KOPT-K1 (cell line): Measurements from ENCODE around the gene PRR5.

Source experiments
- H3K27ac ChIP-seq: fragments of 200-600 bp; sonication (generic); 2 replicates; pipeline ENCODE4 v1.5.1; 2016; ENCODE audit warnings: antibody characterized with exemption, mild to moderate bottlenecking, low read depth, low read length; ENCODE audit not compliant: poor library complexity, severe bottlenecking
- H3K36me3 ChIP-seq: fragments of 200-600 bp; sonication (generic); 2 replicates; pipeline ENCODE4 v1.5.1; 2017; ENCODE audit warnings: antibody characterized with exemption, mild to moderate bottlenecking, low read length, moderate library complexity; ENCODE audit not compliant: insufficient read depth
- H3K9me3 ChIP-seq: fragments of 200-600 bp; sonication (generic); 2 replicates; pipeline ENCODE4 v1.5.1; 2017; ENCODE audit warnings: antibody characterized with exemption, low read length, mild to moderate bottlenecking; ENCODE audit not compliant: insufficient read depth, poor library complexity, severe bottlenecking

Gene PRR5

GRCh38 chr22:44698531-44699421, 3.2 kb upstream of the PRR5 start:
- Histone ChIP-seq H3K27ac (no peak overlapping the region), H3K9me3 (no peaks in the 10 kb centered on the region), H3K36me3 (no peaks in the 10 kb centered on the region)

GRCh38 chr22:44700456-44700855, 1.5 kb upstream of the PRR5 start:
- peak overlapping the region; percentile 20 for H3K27ac ChIP-seq
- no peaks in the 10 kb centered on the region for H3K36me3 ChIP-seq
- H3K9me3 ChIP-seq: no peaks in the 10 kb centered on the region

- H3K27ac ChIP-seq: peak overlapping the region; percentile 57
- no peaks in the 10 kb centered on the region; the same call in 1 of the 2 replicates for H3K36me3 ChIP-seq
Measured at GRCh38 chr22:44701187-44701790, 715 bp upstream of the PRR5 start.

DNA sequence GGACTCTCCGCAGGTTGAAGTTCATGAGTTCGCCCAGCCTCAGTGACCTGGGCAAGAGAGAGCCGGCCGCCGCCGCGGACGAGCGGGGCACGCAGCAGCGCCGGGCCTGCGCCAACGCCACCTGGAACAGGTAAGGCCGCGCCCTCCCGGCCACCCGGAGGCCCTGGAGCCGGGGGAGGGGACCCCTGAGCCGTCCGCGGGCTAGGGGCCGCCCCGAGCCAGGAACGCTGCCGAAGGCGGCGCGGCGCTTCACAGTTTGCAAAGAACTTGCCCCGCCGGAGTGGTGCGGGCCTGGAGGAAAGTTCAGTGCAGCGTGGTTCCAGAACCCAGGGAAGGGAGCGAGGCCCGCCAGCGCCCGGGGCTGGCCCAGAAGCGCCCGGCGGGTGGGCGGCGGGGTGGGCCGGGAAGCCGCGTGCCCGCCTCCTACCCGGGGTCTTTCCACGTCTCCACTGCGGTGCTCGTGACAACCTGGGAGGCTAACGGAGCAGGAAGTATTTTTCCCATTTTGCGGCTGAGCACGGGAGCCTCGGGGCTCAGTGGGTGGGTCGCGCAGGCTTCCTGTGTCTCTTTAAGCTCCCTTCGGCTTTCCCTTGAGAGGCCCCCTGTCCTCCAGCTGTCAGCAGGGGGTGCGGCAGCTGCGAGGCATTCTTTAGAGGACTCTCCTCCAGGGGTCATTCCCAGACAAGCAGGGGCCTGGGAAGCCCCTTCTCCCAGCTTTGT, 635 bp downstream of the PRR5 start:
- Histone ChIP-seq H3K36me3 (no peaks in the 10 kb centered on the region; the same call in 1 of the 2 replicates), H3K9me3 (no peaks in the 10 kb centered on the region), H3K27ac (peak overlapping the region; percentile 47)

More at GRCh38 chr22:44701187-44701790, 715 bp upstream of the PRR5 start:
- H3K9me3 ChIP-seq: no peaks in the 10 kb centered on the region

- no peaks in the 10 kb centered on the region; the same call in 1 of the 2 replicates for H3K36me3 ChIP-seq
- H3K27ac ChIP-seq: peak overlapping the region; percentile 47
- no peaks in the 10 kb centered on the region for H3K9me3 ChIP-seq
Measured at GRCh38 chr22:44703255-44703870, 1.4 kb downstream of the PRR5 start.

DNA sequence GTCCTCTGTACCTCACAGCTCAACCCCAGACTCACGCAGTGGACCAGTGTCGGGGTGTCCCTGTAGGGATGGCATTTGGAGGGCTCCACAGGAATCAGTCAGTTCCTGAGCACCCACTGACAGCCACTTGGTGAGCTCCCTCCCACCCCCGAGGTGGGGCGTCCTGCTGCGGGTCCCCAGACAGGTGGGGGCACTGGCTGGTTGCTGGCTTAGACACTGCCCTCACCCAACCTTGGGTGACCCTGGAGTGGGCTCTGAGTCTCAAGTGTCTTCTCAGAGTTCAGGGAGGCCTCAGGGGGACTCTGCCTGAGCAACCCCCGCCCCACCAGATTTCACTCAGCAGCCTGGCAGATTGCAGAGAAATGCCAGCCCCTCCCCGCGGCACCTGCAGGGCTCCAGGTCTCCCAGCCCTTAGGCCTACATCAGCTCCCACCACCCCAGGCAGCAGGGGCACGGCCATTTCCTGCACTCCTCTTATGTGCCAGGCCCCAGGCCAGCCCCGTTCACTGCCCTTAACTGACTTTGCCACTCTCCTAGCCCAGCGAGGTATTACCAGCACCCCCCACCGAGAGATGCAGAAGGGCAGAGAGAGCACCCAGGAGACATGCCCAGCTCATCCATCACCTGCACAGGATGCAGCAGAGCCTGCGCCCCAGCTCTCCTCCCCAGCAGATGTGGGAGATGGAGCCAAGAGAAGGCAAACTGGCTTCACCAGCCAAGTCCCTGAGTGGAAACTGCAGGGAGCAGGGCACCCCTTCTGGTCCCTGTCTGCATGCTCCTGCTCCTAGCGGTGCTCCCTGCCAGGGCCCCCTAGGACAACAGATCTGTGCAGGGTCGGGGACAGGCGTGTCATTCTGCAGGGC, 2.4 kb downstream of the PRR5 start:
- H3K27ac ChIP-seq: no peak overlapping the region
- H3K9me3 ChIP-seq: no peaks in the 10 kb centered on the region
- H3K36me3 ChIP-seq: no peaks in the 10 kb centered on the region; the same call in 1 of the 2 replicates

DNA sequence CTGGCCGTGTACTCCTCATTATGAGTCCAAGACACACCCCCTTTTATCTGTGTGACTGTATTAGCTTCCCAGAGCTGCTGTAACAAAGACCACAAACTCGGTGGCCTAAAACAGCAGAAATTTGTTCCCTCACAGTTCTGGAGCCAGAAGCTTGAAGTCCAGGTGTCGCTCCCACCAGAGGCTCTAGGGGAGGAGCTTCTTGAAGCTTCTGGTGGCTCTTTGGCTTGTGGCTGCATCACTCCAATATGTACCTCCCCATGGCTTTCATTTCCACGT, 3.0 kb downstream of the PRR5 start:
- Histone ChIP-seq H3K27ac (no peak overlapping the region), H3K9me3 (no peaks in the 10 kb centered on the region), H3K36me3 (no peaks in the 10 kb centered on the region; the same call in 1 of the 2 replicates)

DNA sequence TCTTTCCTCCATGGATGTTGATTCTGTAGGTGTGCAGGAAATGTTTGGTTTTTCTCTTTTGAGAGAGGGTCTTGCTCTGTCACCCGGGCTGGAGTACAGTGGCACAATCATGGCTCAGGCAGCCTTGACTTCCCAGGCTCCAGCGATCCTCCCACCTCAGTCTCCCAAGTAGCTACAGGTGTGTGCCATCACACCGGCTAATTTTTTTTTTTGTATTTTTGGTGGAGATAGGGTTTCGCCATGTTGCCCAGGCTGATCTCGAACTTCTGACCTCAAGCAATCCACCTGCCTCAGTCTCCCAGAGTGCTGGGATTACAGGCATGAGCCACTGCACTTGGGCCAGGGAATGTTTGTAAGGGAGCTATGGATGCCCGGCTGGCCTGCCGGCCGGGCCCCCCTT, 4.5 kb downstream of the PRR5 start:
- H3K9me3 ChIP-seq: no peaks in the 10 kb centered on the region
- H3K36me3 ChIP-seq: no peaks in the 10 kb centered on the region; the same call in 1 of the 2 replicates
- no peak overlapping the region for H3K27ac ChIP-seq

DNA sequence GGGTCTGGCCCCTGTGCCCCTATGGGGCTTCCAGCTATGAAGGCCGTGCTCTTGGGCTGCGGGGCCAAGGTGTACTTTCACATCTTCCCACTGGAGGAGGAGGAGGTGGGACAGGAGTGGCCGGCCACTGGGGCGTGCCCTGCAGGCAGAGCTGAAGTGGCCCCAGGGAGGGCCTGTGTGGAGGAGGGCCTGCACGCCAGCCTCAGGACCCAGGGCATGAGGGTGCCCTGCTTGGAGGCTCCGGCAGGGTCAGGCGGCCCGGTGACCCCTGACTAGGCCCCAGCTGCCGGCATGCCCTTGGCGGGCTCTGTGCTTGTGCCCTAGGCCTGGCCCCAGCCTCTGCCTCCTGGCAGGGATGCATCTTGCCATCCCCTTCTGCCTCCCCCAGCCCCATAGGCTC, 5.2 kb downstream of the PRR5 start:
- Histone ChIP-seq H3K36me3 (no peaks in the 10 kb centered on the region; the same call in 1 of the 2 replicates), H3K9me3 (no peaks in the 10 kb centered on the region), H3K27ac (no peak overlapping the region)

- no peaks in the 10 kb centered on the region; the same call in 1 of the 2 replicates for H3K36me3 ChIP-seq
- H3K9me3 ChIP-seq: no peaks in the 10 kb centered on the region
- no peak overlapping the region for H3K27ac ChIP-seq
Measured at GRCh38 chr22:44707752-44708151, 5.7 kb downstream of the PRR5 start.

GRCh38 chr22:44709881-44710392, 7.9 kb downstream of the PRR5 start:
- Histone ChIP-seq H3K36me3 (no peaks in the 10 kb centered on the region; the same call in 1 of the 2 replicates), H3K27ac (peak overlapping the region; percentile 58), H3K9me3 (no peaks in the 10 kb centered on the region)

DNA sequence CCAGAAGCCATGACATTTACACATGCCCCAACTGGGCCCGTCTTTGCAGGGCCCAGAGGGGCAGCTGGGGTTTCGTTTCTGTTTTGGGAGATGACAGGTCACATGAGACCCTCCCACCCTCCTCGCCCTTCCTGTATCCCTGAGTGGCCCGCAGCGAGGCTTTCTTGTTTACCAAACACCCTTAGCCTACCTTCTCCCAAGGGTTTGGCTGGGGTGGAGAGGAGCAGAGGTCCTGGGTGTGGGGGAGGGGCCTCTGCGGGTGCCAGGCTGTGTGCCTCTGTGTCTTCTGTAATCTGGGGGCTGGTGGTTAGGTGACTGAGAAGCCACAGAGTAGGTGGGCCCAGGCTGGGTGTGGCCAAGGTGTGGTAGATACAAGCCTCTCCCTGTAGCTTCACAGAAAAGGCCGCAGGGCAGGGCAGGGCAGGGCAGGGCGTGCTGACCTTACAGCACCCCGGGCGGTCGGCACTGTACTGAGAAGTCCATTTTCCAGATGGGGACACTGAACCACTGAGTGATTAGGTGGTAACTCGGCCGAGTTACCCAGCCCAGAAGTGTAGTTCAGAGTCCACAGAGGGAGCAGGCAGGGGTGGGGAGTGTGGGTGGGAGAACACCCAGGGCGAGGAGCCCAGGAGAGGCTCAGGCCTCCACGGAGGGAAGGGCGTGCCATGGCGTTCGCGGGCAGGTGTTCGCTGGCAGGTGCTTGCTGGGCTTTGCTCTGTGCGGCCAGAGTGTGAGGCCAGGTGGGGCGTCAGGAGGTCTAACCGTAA, 8.7 kb downstream of the PRR5 start:
- H3K36me3 ChIP-seq: no peaks in the 10 kb centered on the region; the same call in 1 of the 2 replicates
- no peaks in the 10 kb centered on the region for H3K9me3 ChIP-seq
- peak overlapping the region; percentile 58 for H3K27ac ChIP-seq

DNA sequence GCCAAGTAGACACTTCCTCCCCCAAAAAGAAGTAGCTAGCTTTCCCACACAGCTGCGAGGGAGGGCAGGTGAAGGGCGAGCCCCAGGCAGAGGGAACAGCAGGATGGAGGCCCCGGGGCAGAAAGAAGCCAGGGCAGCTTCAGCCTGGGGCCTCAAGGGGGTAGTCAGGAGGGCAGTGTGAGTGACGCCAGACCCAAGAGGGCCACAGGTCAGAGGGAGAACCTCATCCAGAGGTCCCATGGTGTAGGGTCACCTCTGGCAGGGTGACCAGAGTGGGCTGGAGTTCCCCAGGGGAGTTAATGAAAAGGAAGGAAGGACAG, 9.2 kb downstream of the PRR5 start:
- no peaks in the 10 kb centered on the region for H3K9me3 ChIP-seq
- H3K27ac ChIP-seq: peak overlapping the region; percentile 58
- no peaks in the 10 kb centered on the region; the same call in 1 of the 2 replicates for H3K36me3 ChIP-seq
